B cell (primary cell): ENCODE measurements around the gene VPS33A.

Source experiments
- CTCF ChIP-seq: fragments of 200-600 bp; IDR thresholded peaks from one replicate; pipeline ENCODE4 v1.8.0; 2022; ENCODE audit warnings: antibody characterized with exemption, mild to moderate bottlenecking
- EZH2 ChIP-seq: IDR thresholded peaks from 2 replicates; pipeline ENCODE4 v1.6.1; 2012; ENCODE audit warnings: borderline replicate concordance, low read depth, mild to moderate bottlenecking, moderate library complexity, low read length; ENCODE audit not compliant: insufficient read depth, poor library complexity, severe bottlenecking

GRCh38 chr12:122238861-122239260, 27.4 kb downstream of the VPS33A start:
- TF ChIP-seq CTCF (no peak), EZH2 (no peak)
